ENCODE data around the gene GMDS. TPM values are rescaled to one million over a fixed set of nuclear protein-coding genes. Genes with fewer than 3 reads are reported as not detected.

The GMDS gene
- total RNA-seq, 4 donors from 2014 or later = 9.5 to 32.8 (median 22.4) TPM

DNA sequence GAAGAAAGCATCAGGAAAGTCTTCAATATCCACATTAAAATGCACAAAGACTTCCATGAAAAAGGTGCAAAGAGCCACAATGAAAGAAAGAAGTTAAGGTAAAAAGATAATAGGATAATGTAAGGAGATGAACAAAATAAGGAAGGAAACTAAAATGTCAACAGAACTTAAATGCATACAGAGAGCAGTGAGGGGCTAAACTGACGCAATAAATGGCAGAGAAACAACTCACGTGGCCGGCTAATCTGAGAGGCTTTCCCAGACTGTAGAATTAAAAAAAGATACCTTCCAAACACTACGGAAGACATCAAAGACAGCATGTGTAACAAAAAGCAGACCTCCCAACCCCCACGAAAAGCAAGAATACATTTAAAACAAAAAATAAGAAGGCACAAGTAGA lies 73.7 kb downstream of the GMDS start:
- Histone ChIP-seq H3K27me3 (no peaks in the 10 kb centered on the region), H3K36me3 (no peaks in the 10 kb centered on the region), H3K27ac (no peak overlapping the region), H3K9me3 (no peaks in the 10 kb centered on the region), H3K4me3 (replicated peaks in 1 of 3) (no peak overlapping the region), H3K4me1 (no peaks in the 10 kb centered on the region)
- TF ChIP-seq POLR2A (IDR thresholded peaks at IDR 0.05) = no peak
- TF ChIP-seq CTCF (IDR thresholded peaks at IDR 0.05) = no peak
- intact Hi-C loops (cut with DNase I) = no loop called here
- DNase-seq = no peak
- WGBS, 2 donors = 85 to 90% methylated on average over 5 of the region's 5 CpGs

- H3K9me3 ChIP-seq = no peaks in the 10 kb centered on the region
- H3K36me3 ChIP-seq = no peaks in the 10 kb centered on the region
- TF ChIP-seq POLR2A (IDR thresholded peaks at IDR 0.05) (no peak), CTCF (IDR thresholded peaks at IDR 0.05) (no peak)
- no peak for DNase-seq
- no peaks in the 10 kb centered on the region for H3K27me3 ChIP-seq
- H3K27ac ChIP-seq = no peak overlapping the region
- intact Hi-C loops (cut with DNase I) = no loop called here
- no peak overlapping the region for H3K4me3 ChIP-seq (replicated peaks in 1 of 3)
- H3K4me1 ChIP-seq = no peaks in the 10 kb centered on the region
Measured at GRCh38 chr6:2168480-2168879, 76.9 kb downstream of the GMDS start.

DNA sequence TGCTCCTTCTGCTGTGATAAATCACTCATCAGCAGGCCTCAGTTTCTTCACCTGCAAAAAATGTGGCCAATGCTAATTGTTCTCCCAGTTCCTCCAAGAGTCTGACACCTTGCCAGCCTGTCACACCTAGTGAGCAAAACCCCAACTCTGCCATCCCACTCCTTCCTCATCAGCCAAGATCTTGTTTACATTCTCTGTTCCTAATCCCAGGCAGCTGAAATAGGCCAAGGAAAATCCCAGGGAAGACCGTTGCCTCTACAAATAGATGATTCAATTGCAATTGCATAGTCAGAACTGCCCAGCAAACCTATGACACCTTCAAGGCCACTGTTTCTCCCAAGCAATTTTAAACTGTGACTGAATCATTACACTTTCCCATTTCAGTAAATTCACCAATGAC lies 78.7 kb downstream of the GMDS start:
- no peak overlapping the region for H3K4me3 ChIP-seq (replicated peaks in 1 of 3)
- intact Hi-C loops (cut with DNase I) = no loop called here
- H3K4me1 ChIP-seq = peaks cover 0 to 6% of the 10 kb centered on the region in 2 donors
- 52 to 70% methylated on average over 1 of the region's 1 CpG for WGBS, 2 donors
- H3K27me3 ChIP-seq = no peaks in the 10 kb centered on the region
- no peaks in the 10 kb centered on the region for H3K9me3 ChIP-seq
- H3K36me3 ChIP-seq = no peaks in the 10 kb centered on the region
- no peak overlapping the region for H3K27ac ChIP-seq
- DNase-seq = no peak
- no peak for TF ChIP-seq CTCF (IDR thresholded peaks at IDR 0.05)
- no peak for TF ChIP-seq POLR2A (IDR thresholded peaks at IDR 0.05)

- intact Hi-C loops (cut with DNase I) = no loop called here
- no peak for TF ChIP-seq CTCF (IDR thresholded peaks at IDR 0.05)
- DNase-seq = no peak
- no peaks in the 10 kb centered on the region for H3K27me3 ChIP-seq
- H3K27ac ChIP-seq = no peak overlapping the region
- no peak overlapping the region for H3K4me3 ChIP-seq (replicated peaks in 1 of 3)
- no peaks in the 10 kb centered on the region for H3K9me3 ChIP-seq
- 100% methylated on average over 1 of the region's 1 CpG for WGBS, 2 donors
- peaks cover 0 to 10% of the 10 kb centered on the region in 2 donors for H3K4me1 ChIP-seq
- H3K36me3 ChIP-seq = no peaks in the 10 kb centered on the region
Measured at GRCh38 chr6:2165286-2165685, 80.1 kb downstream of the GMDS start.

DNA sequence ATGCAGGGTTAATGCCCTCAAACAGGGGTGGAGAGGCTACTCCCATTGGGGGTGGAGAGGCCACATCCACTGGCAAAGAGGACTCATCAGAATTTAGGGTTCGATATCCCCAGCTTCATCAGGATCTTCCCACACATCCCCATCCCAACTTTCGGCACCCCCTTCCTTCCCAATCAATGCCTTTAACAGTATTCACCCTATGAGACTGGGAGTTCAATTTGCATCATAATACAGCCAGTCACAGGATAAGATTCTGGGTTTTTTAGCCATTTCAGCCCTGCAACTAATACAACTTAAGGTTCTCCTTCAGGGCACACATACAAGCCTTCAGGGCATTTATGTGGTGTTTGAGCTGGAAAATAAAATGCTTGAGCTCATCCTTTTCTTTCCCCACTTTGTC lies 80.9 kb downstream of the GMDS start:
- no peak for DNase-seq
- Histone ChIP-seq H3K4me1 (peaks cover 0 to 10% of the 10 kb centered on the region in 2 donors), H3K27me3 (no peaks in the 10 kb centered on the region), H3K9me3 (no peaks in the 10 kb centered on the region), H3K4me3 (replicated peaks in 1 of 3) (no peak overlapping the region), H3K36me3 (no peaks in the 10 kb centered on the region), H3K27ac (no peak overlapping the region)
- TF ChIP-seq CTCF (IDR thresholded peaks at IDR 0.05) (no peak), POLR2A (IDR thresholded peaks at IDR 0.05) (no peak)
- intact Hi-C loops (cut with DNase I) = no loop called here
- WGBS, 2 donors = 100% methylated on average over 2 of the region's 2 CpGs
